ENCODE measurements around the gene DIAPH2.

GRCh38 chrX:97215186-97215585 is 530.5 kb downstream of the DIAPH2 start:
- no peak for TF ChIP-seq GATA3 (IDR thresholded peaks at IDR 0.05; ENCODE audit: low read depth, low read length)
- TF ChIP-seq GATA2 (IDR thresholded peaks at IDR 0.05; ENCODE audit: low read depth, low read length), result no peak

All from SH-SY5Y (cell line).